K562 (cell line): ENCODE measurements around the gene TMEM176A. TPM values are rescaled to one million over a fixed set of nuclear protein-coding genes. Genes with fewer than 3 reads are reported as not detected.

Experiments
- ATAC-seq: fragments of 200-7000 bp; cut with Tn5 transposase; 3 replicates; pipeline ENCODE4 v1.9.1; 2020; ENCODE audit warnings: moderate library complexity
- BruUV-seq: library from RNA; stranded (reverse); fragments of 400-500 nt; replicated peaks from 2 replicates; lab custom pipeline; 2021; lab: Mats Ljungman, UMichigan
- CTCF ChIA-PET: fragments of 300-600 bp; formaldehyde crosslinking; extraction: SDS; loops from one replicate; lab custom pipeline; 2021; ENCODE audit warnings: low intra/inter-chr PET ratio; lab: Yijun Ruan, JAX
- POLR2A ChIA-PET: fragments of 300-600, 350-650 bp; sonication (Branson Sonifier 250); formaldehyde crosslinking; extraction: SDS; loops from one replicate; lab custom pipeline; 2021; ENCODE audit warnings: antibody characterized with exemption, inconsistent platforms; lab: Yijun Ruan, JAX
- DNase-seq, 4 experiments: peaks; one replicate each; pipeline versions ENCODE4 v3.0.0 to v3.0.0-alpha.2; 2011 to 2018; ENCODE audit warnings: low spot score in 3 of 4, mixed read lengths in 3 of 4; ENCODE audit errors: extremely low read depth in 1 of 4
- FAIRE-seq: peaks from 2 replicates; lab custom pipeline; 2011; peaks lifted over from hg19 to GRCh38; lab: Jason Lieb, UNC
- H2AFZ ChIP-seq: 2 replicates; pipeline ENCODE4 v1.6.0; 2011; ENCODE audit warnings: low read depth, low read length, control low read depth, inconsistent platforms
- H3K27ac ChIP-seq: fragments of 200-600 bp; 3 replicates; pipeline ENCODE4 v1.8.0; 2011; ENCODE audit warnings: low read depth, mild to moderate bottlenecking, control low read depth, inconsistent platforms, low read length, moderate library complexity, mixed read lengths; ENCODE audit errors: extremely low read depth
- H3K27me3 ChIP-seq, 2 experiments: fragments of 300-600 bp in 1 of 2; 2 replicates in 1 of 2; 3 replicates in 1 of 2; pipeline versions ENCODE4 v1.6.0 to v1.8.0; 2011; ENCODE audit warnings: inconsistent platforms in 2 of 2, low read length in 2 of 2, mild to moderate bottlenecking in 1 of 2, mixed read lengths in 1 of 2, moderate library complexity in 1 of 2; ENCODE audit not compliant: control insufficient read depth in 2 of 2, insufficient read depth in 2 of 2
- H3K36me3 ChIP-seq: fragments of 300-600 bp; 3 replicates; pipeline ENCODE4 v1.8.0; 2011; ENCODE audit warnings: mild to moderate bottlenecking, low read length, inconsistent platforms; ENCODE audit not compliant: control insufficient read depth, insufficient read depth
- H3K4me1 ChIP-seq, 2 experiments: fragments of 200-600 bp in 1 of 2; replicated peaks in 1 of 2; 2 replicates in 1 of 2; 3 replicates in 1 of 2; pipeline versions ENCODE4 v1.5.1 to v1.8.0; 2011; ENCODE audit warnings: inconsistent platforms in 2 of 2, low read length in 2 of 2, mild to moderate bottlenecking in 1 of 2, mixed read lengths in 1 of 2, moderate library complexity in 1 of 2; ENCODE audit not compliant: control insufficient read depth in 2 of 2, insufficient read depth in 2 of 2
- H3K4me2 ChIP-seq: 2 replicates; pipeline ENCODE4 v1.6.1; 2011; ENCODE audit warnings: low read length, control low read depth, inconsistent platforms, mixed read lengths; ENCODE audit not compliant: insufficient read depth
- H3K4me3 ChIP-seq: fragments of 200-600 bp; sonication (generic), shearing (Covaris generic); 2 replicates; pipeline ENCODE4 v1.5.1; 2016; ENCODE audit warnings: control low read depth, inconsistent platforms
- H3K79me2 ChIP-seq: fragments of 200-600 bp; 3 replicates; pipeline ENCODE4 v1.8.0; 2011; ENCODE audit warnings: low read length, inconsistent platforms; ENCODE audit not compliant: control insufficient read depth, insufficient read depth
- H3K9ac ChIP-seq, 2 experiments: 2 replicates each; pipeline versions ENCODE4 v1.6.0 to v1.6.1; 2011; ENCODE audit warnings: low read depth in 2 of 2, low read length in 2 of 2, control low read depth in 1 of 2, inconsistent platforms in 1 of 2, mild to moderate bottlenecking in 1 of 2, mixed read lengths in 1 of 2; ENCODE audit not compliant: insufficient read depth in 1 of 2
- H3K9me1 ChIP-seq: one replicate; pipeline ENCODE4 v1.6.0; 2011; ENCODE audit warnings: inconsistent platforms, mild to moderate bottlenecking, low read length, moderate library complexity; ENCODE audit not compliant: control insufficient read depth, insufficient read depth
- H3K9me3 ChIP-seq: replicated peaks from 2 replicates; pipeline ENCODE4 v1.5.1; 2011; ENCODE audit warnings: low read depth, low read length, inconsistent platforms; ENCODE audit not compliant: control insufficient read depth, insufficient read depth
- H4K20me1 ChIP-seq: replicated peaks from 2 replicates; pipeline ENCODE4 v1.6.1; 2011; ENCODE audit warnings: low read length, inconsistent platforms, mixed read lengths; ENCODE audit not compliant: control insufficient read depth, insufficient read depth
- CBX3 ChIP-seq, 2 experiments: IDR thresholded peaks; 1 replicate in 1 of 2; 2 replicates in 1 of 2; pipeline ENCODE4 v1.6.1; 2012; ENCODE audit warnings: inconsistent platforms in 2 of 2, low read length in 2 of 2, borderline replicate concordance in 1 of 2, control low read depth in 1 of 2
- LARP7 ChIP-seq: fragments of 450-650 bp; IDR thresholded peaks from 2 replicates; pipeline ENCODE4 v1.6.1; 2016
- MAZ ChIP-seq, 2 experiments: fragments of 450-650 bp in 1 of 2; sonication (generic) in 1 of 2; formaldehyde crosslinking; IDR thresholded peaks in 1 of 2; conservative IDR thresholded peaks in 1 of 2; 2 replicates each; pipeline versions ENCODE4 v1.4.0 to v1.5.0; 2020; ENCODE audit warnings: mild to moderate bottlenecking in 1 of 2, missing genetic modification reagents in 1 of 2
- MYBL2 ChIP-seq, 2 experiments: fragments of 450-650 bp in 1 of 2; sonication (generic) in 1 of 2; formaldehyde crosslinking in 1 of 2; IDR thresholded peaks; 2 replicates each; pipeline versions ENCODE4 v1.6.1 to v1.8.1; 2017 to 2022; ENCODE audit warnings: borderline replicate concordance in 1 of 2, inconsistent platforms in 1 of 2, low read depth in 1 of 2, mild to moderate bottlenecking in 1 of 2, missing genetic modification reagents in 1 of 2, moderate library complexity in 1 of 2
- PKNOX1 ChIP-seq: fragments of 450-650 bp; IDR thresholded peaks from 2 replicates; pipeline ENCODE4 v1.6.1; 2016
- RAD21 ChIP-seq, 2 experiments: fragments of 250-450 bp in 1 of 2; fragments of 450-650 bp in 1 of 2; sonication (Bioruptor Pico) in 1 of 2; formaldehyde crosslinking in 1 of 2; IDR thresholded peaks in 1 of 2; conservative IDR thresholded peaks in 1 of 2; 2 replicates each; pipeline versions ENCODE4 v1.4.0 to v1.8.0; 2020 to 2022; ENCODE audit warnings: mild to moderate bottlenecking in 2 of 2, moderate library complexity in 1 of 2
- REST ChIP-seq, 2 experiments: fragments of 450-650 bp; formaldehyde crosslinking in 1 of 2; IDR thresholded peaks; 2 replicates each; pipeline versions ENCODE4 v1.4.0 to v1.6.1; 2014 to 2020; ENCODE audit warnings: mild to moderate bottlenecking in 2 of 2, borderline replicate concordance in 1 of 2, low read depth in 1 of 2
- ZNF655 ChIP-seq: fragments of 250-450 bp; sonication (Bioruptor Pico); IDR thresholded peaks from 2 replicates; pipeline ENCODE4 v1.5.0; 2021
- WGBS: fragments of 100-300 bp; shearing (Covaris generic); methylation state at CpG from one replicate; pipeline ENCODE4 v1.1.6; 2016; ENCODE audit warnings: low coverage, mixed read lengths; ENCODE audit not compliant: insufficient coverage; ENCODE audit errors: missing lambda C conversion rate; 5-methylcytosine and 5-hydroxymethylcytosine counted together
- in situ Hi-C: fragments of 300-500 bp; cut with MboI; formaldehyde crosslinking; loops from 4 replicates; pipeline ENCODE4 v1.15.0; 2018; ENCODE audit warnings: inconsistent platforms, mixed read lengths
- intact Hi-C: fragments of 100-400 bp; cut with micrococcal nuclease; formaldehyde crosslinking; loops from 2 replicates; pipeline ENCODE4 v1.14.2; 2022
- polyA plus RNA-seq, 8 experiments: library from polyadenylated mRNA; depleted of rRNA in 4 of 8; stranded (reverse) in 5 of 8; unstranded in 3 of 8; fragments of >200 nt; fragmentation: Nextera tagmentation in 2 of 8; fragmentation: Illumina TruSeq in 1 of 8; extraction: Ambion mirVana in 2 of 8; extraction: Trizol in 1 of 8; gene quantifications; 2 replicates each; pipeline versions ENCODE4 v1.2.1 to v1.2.3, GENCODE V29; 2011 to 2014; ENCODE audit warnings: inconsistent platforms in 1 of 8, missing spikeins in 1 of 8
- total RNA-seq, 7 experiments: library from RNA; depleted of rRNA in 6 of 7; stranded (reverse); fragments of >200 nt in 6 of 7; fragmentation: Illumina TruSeq in 2 of 7; extraction: Trizol in 2 of 7; gene quantifications; 2 replicates each; pipeline versions ENCODE4 v1.2.1 to v1.2.3, GENCODE V29; 2011 to 2021; ENCODE audit warnings: low replicate concordance in 1 of 7

The TMEM176A gene
- total and polyA plus RNA-seq, 9 of the 15 experiments (the other 6 are each of a cell fraction or from before 2014, with no cell fraction given) = 0.31 TPM; not detected in 8

GRCh38 chr7:150756166-150756565, 44.4 kb upstream of the TMEM176A start (continued):
- TF ChIP-seq LARP7 (no peak), MAZ (CRISPR knock-in tag; conservative IDR thresholded peaks at IDR 0.05 in 1 of 2, IDR thresholded peaks at IDR 0.05 in 1 of 2) (no peak)

GRCh38 chr7:150756858-150757257, 43.7 kb upstream of the TMEM176A start:
- Histone ChIP-seq H3K27ac (no peak overlapping the region), H3K9me3 (no peaks in the 10 kb centered on the region), H2AFZ (no peak overlapping the region), H3K9ac (no peak overlapping the region), H3K4me1 (no peaks in the 10 kb centered on the region), H3K9me1 (no peaks in the 10 kb centered on the region), H3K4me3 (no peak overlapping the region), H3K36me3 (no peaks in the 10 kb centered on the region), H3K27me3 (peaks cover 2 to 11% of the 10 kb centered on the region in 2 experiments; a peak in 3 of 5 replicates), H4K20me1 (no peaks in the 10 kb centered on the region), H3K79me2 (no peaks in the 10 kb centered on the region), H3K4me2 (no peak overlapping the region)
- ChIA-PET POLR2A (interaction anchor here (0.7 kb wide), 1 partner anchor 30 kb away, joined by 3 read pairs; no protein-coding TSS in a partner anchor), CTCF (interaction anchor here (0.6 to 1.7 kb wide), 3 partner anchors 308 to 471 kb away, joined by 3 to 6 read pairs (median 4); no protein-coding TSS in a partner anchor)
- in situ Hi-C loops (loop anchor here (25.0 kb wide), 1 partner anchor 470 kb away; no protein-coding TSS in a partner anchor), intact Hi-C loops (loop anchor here (5.0 to 10.0 kb wide), 3 partner anchors 232 to 470 kb away; no protein-coding TSS in a partner anchor)
- peak; percentile 69 for ATAC-seq
- DNase-seq = peak; percentile 28 to 42 (median 33)
- 0% methylated on average over 1 of the region's 1 CpG for WGBS
- FAIRE-seq = peak; percentile 75
- BruUV-seq = no TSS peak
- TF ChIP-seq RAD21 (CRISPR knock-in tag; conservative IDR thresholded peaks at IDR 0.05 in 1 of 2, IDR thresholded peaks at IDR 0.05 in 1 of 2) (peak; percentile 83 to 84), MYBL2 (IDR thresholded peaks at IDR 0.05; ENCODE audit: low read depth) (no peak), MYBL2 (CRISPR knock-in tag; IDR thresholded peaks at IDR 0.05; ENCODE audit: borderline replicate concordance) (no peak), PKNOX1 (no peak), REST (IDR thresholded peaks at IDR 0.05; ENCODE audit: borderline replicate concordance) (peak; percentile 67; the same call in 1 of the 2 replicates), REST (CRISPR knock-in tag; IDR thresholded peaks at IDR 0.05; ENCODE audit: low read depth) (no peak), ZNF655 (CRISPR knock-in tag) (no peak), CBX3 (IDR thresholded peaks at IDR 0.05; ENCODE audit: borderline replicate concordance in 1 of 2, low read length in 2 of 2) (no peak)
